ENCODE results near the gene GCK. TPM values are rescaled to one million over a fixed set of nuclear protein-coding genes. Genes with fewer than 3 reads are reported as not detected.
"Not testable (repeated sequence)": the region's sequence is repeated elsewhere in the genome, so short reads cannot be mapped to it uniquely, and the experiment has no call there.

GCK gene
- total RNA-seq, 2 donors from 2014 or later, result 0.24 TPM; not detected in 1

DNA sequence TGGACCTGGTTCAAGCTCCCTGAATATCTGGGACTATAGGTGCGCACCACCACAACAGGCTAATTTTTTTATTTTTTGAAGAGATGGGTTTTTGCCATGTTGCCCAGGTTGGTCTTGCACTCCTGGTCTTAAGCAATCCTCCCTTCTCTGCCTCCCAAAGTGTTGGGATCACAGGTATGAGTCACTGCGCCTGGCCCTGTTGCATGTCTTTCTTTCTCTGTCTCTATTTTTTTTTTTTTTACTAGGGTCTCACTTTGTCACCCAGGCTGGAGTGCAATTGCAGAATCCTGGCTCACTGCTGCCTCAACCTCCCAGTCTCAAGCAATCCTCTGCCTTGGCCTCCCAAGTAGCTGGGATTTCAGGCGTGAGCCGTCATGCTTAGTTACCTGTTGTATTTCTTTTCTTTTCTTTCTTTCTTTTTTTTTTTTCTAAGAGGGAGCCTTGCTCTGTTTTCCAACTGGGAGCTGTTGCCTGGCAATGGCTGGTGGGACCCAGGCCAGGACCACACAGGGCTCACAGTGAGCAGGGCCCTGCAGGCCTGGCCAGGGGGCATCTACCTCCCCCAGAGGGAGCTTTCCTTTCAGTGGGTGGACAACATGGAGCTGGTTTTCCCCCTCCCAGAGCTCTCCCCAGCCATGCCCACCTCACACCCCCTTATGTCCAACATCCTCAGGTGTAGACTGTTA is 54.2 kb downstream of the GCK start:
- ATAC-seq, result no peak
- Mint-ChIP-seq H3K27me3 (peaks cover 0 to 5% of the 10 kb centered on the region in 2 donors), H3K9me3 (no peaks in the 10 kb centered on the region), H3K4me3 (no peak overlapping the region), H3K27ac (no peak overlapping the region), H3K36me3 (no peaks in the 10 kb centered on the region), H3K4me1 (ENCODE audit: low read depth in 2 of 2) (no peaks in the 10 kb centered on the region)
- DNase-seq (ENCODE audit: low spot score), result no peak

DNA sequence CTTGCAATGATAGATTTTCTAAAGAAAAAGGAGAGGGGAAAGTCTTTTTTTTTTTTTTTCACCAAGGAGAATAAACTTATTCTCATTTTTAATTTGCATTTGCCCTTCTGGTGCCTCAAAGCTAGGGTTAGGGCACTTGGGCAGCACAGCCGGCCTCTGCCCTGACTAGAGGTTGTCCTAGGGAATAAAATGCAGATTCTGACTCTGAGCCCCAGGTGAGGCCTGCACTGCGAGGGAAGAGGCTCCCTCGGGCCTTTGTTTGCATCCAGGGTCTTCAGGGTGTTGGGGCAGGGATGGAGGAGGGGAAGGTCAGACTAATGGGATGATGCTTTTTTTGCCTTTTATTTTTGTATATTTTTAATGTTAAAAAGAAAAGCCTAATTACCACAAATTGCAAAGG is 55.9 kb downstream of the GCK start:
- Mint-ChIP-seq H3K4me1 (ENCODE audit: low read depth in 2 of 2) (no peaks in the 10 kb centered on the region), H3K27ac (no peak overlapping the region), H3K9me3 (no peaks in the 10 kb centered on the region), H3K36me3 (no peaks in the 10 kb centered on the region), H3K27me3 (peaks cover 0 to 2% of the 10 kb centered on the region in 2 donors), H3K4me3 (no peak overlapping the region)
- ATAC-seq (no peak), DNase-seq (ENCODE audit: low spot score) (no peak)

DNA sequence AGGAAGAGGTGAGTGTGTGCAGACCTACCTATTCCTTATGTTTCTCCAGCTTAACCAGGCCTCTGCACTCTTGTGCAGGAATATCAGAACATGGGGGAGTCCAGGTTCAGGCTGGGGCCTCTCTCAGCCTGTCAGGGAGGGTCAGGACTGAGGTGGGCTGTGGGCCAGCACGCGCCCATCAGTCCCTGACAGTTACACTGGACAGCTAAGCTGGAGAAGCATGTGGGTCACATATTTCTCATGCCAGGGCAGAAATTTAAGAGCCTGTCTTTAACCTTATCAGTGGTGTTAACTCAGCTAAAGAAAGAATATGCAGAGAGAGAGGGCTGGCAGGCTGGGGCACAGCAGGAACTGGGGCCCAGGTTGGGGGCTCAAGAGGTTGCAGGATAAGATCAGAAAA is 57.2 kb downstream of the GCK start:
- Mint-ChIP-seq H3K27me3 (peaks cover 0 to 2% of the 10 kb centered on the region in 2 donors), H3K4me3 (no peak overlapping the region), H3K36me3 (no peaks in the 10 kb centered on the region), H3K27ac (no peak overlapping the region), H3K4me1 (ENCODE audit: low read depth in 2 of 2) (no peaks in the 10 kb centered on the region), H3K9me3 (no peaks in the 10 kb centered on the region)
- ATAC-seq, result no peak
- no peak for DNase-seq (ENCODE audit: low spot score)

DNA sequence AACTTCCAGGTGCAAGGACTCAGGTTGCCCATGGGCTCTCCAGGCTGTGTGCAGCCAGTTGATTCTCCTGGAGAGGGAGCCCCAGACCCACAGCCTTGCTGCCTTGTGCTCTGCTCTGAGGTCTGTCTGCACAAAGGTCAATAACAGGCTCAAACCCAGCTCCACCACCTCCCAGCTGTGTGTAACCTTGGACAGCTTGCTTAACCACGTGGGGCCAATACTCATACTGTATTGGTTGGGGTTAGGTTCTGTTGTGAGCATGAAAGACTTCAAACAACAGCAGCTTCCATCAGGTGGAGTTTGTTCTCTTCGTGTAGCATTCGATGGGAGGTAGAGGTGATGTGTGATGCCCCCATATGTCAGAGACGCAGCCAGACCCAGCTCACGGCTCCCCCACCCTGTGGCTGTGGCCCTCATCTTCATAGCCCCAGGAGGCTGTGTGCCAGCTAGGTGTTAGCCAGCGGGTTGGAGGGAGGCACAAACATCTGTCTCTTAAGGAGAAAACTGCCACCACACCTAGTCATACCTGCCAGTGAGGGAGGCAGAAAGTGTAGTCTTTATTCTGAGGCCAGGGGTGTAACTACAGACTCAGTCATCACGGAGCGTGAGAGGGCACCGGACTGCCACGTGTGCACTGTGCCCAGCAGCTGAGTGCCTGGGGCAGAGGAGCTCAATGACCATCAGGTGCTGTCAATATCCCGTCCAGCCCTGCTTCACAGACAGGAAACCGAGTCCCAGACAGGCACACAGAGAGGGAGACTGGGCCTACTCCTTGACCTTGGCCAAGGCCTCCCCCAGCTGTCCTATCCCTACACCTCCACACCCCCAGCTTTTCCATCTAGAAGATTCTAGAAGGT is 57.8 kb downstream of the GCK start:
- Mint-ChIP-seq H3K4me3 (no peak overlapping the region), H3K36me3 (no peaks in the 10 kb centered on the region), H3K27ac (no peak overlapping the region), H3K27me3 (peaks cover 0 to 2% of the 10 kb centered on the region in 2 donors), H3K9me3 (no peaks in the 10 kb centered on the region), H3K4me1 (ENCODE audit: low read depth in 2 of 2) (no peaks in the 10 kb centered on the region)
- ATAC-seq (peak; percentile 22 to 46), DNase-seq (ENCODE audit: low spot score) (no peak)

DNA sequence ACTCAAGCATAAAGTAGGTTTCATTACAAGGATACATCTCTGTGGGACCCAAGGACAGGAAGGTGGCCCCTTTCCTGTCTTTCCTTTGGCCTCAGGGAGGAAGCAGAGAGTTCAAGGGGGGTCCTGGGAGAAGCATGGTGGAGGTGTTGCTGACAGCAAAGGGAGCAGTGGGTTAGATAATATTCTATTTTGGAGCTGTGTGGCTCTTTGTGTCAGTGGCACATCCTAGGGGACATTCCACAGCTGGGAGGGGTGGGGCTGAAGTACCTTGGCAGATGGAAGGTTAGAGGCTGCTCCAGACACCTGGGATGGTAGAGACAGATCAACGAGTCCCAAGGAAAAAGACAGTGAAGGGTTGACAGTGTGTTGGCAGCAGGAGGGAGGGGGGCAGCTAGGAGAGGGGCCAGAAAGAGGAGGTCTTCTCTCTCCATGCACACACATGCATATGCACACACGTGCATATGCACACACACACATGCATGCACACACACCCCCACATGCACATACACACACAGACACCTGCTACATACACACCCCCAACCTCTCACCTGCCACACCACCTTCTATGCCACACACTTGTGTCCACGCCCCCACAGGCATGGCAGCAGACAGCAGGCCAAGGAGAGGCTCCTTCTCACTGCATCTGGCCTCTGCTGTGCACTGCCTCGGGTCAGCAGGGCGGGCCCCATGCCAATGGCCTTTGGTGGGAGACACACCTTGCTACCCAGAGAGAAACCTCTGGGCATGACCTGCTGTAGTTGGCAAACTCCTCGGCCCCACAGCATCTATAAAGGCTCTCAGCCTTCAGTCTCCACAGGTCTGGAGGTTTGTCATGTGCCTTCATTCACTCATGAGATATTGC is 60.3 kb downstream of the GCK start:
- ATAC-seq, result peak in 1 of 2 donors; percentile 17
- no peak overlapping the region for H3K4me3 Mint-ChIP-seq
- peaks cover 3 to 5% of the 10 kb centered on the region in 2 donors for H3K4me1 Mint-ChIP-seq (ENCODE audit: low read depth in 2 of 2)
- DNase-seq (ENCODE audit: low spot score), result no peak
- H3K36me3 Mint-ChIP-seq, result no peaks in the 10 kb centered on the region
- no peaks in the 10 kb centered on the region for H3K9me3 Mint-ChIP-seq
- no peak overlapping the region for H3K27ac Mint-ChIP-seq
- H3K27me3 Mint-ChIP-seq, result peaks cover 0 to 2% of the 10 kb centered on the region in 2 donors

DNA sequence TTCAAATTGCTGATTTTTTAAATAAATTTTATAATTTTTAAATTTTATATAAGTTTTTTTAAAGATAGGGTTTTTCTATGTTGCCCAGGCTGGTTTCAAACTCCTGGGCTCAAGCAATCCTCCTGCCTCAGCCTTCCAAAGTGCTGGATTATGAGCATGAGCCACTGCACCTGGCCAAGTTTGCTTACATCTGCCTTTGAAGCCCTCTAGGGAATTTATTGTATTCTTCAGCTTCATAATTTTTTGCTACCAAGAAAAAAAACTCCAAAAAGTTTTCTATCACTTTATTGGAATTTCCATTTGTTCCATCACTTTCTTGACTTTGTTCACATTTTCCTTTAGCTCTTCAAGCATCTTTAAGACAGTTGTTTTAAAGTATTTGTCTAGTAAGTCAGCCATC is 62.1 kb downstream of the GCK start:
- Mint-ChIP-seq H3K27ac (no peak overlapping the region), H3K36me3 (no peaks in the 10 kb centered on the region), H3K4me1 (ENCODE audit: low read depth in 2 of 2) (peaks cover 8 to 14% of the 10 kb centered on the region in 2 donors), H3K27me3 (peaks cover 0 to 2% of the 10 kb centered on the region in 2 donors), H3K4me3 (no peak overlapping the region), H3K9me3 (no peaks in the 10 kb centered on the region)
- ATAC-seq (no peak), DNase-seq (ENCODE audit: low spot score) (no peak)

DNA sequence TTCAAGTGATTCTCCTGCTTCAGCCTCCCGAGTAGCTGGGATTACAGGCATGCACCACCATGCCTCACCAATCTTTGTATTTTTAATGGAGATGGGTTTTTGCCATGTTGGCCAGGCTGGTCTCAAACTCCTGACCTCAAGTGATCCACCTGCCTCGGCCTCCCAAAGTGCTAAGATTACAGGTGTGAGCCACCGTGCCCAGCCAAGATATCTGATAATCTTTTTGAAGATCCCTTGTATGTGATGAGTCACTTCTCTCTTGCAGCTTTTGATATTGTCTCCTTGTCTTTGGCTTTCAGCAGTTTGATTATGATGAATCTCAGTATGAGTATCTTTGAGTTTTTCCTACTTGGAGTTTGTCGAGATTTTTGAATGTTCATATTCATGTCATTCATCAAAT is 62.7 kb downstream of the GCK start:
- not testable (repeated sequence) for H3K4me3 Mint-ChIP-seq; H3K27ac Mint-ChIP-seq; H3K36me3 Mint-ChIP-seq; ATAC-seq; DNase-seq (ENCODE audit: low spot score); H3K9me3 Mint-ChIP-seq; H3K27me3 Mint-ChIP-seq
- H3K4me1 Mint-ChIP-seq (ENCODE audit: low read depth in 2 of 2), result peaks cover 8 to 14% of the 10 kb centered on the region in 2 donors

DNA sequence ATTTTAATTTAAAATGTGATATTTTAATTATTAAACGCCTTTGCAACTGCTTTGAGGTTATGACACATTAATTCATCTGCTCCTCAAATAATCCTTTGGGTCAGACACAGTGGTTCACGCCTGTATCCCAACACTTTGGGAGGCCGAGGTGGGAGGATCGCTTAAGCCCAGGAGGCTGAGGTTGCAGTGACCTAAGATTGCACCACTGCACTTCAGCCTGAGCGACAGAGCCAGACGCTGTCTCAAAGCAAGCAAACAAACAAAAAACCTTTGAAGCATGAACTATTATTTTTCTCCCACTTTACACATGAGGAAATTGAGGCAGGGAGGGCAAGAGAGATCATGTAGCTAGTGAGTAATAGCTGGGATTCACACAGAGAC is 64.4 kb downstream of the GCK start:
- no peak for ATAC-seq
- H3K4me3 Mint-ChIP-seq, result peak overlapping the region; percentile 91
- no peak overlapping the region for H3K27ac Mint-ChIP-seq
- no peak for DNase-seq (ENCODE audit: low spot score)
- no peaks in the 10 kb centered on the region for H3K27me3 Mint-ChIP-seq
- H3K4me1 Mint-ChIP-seq (ENCODE audit: low read depth in 2 of 2), result peaks cover 12 to 25% of the 10 kb centered on the region in 2 donors
- H3K9me3 Mint-ChIP-seq, result no peaks in the 10 kb centered on the region
- peaks cover 10% of the 10 kb centered on the region for H3K36me3 Mint-ChIP-seq

DNA sequence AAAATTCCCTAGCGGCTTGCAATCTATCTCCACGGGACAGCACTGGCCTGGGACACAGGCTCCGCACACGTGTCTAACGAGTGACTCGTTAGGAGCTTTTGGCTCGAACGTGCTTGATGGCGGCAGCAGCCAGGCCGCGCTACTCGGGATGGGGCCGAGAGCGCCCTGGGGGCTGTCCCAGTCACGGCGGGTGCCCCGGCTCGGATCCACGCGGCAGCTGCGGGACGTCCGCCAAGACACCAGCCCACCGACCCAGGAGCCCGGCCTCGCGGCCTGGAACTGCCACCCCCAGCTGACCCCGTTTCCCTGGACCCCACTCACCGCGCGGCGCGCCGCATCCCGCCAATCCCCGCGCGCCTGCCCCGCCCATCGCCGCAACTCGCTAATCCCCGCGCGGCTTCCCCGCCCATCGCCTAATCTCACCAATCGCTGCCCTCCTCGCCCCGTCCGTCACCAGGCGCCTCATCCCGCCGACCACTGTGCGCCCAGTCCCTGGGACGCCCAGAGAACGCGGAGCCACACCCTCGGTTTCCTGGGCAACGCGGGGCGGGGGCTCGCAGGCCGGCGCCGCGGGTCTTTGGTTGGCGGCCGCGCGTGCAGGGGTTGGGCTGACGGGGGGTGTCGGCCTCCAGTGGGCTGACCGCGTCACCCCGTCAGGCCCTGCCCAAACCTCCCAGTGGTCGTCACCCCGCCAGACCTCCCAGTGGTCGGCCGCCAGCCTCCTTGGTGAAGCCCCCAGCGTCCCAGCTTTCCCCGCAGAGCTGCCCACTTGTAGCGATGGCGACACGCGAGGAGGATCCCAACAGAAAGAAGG is 65.8 kb downstream of the GCK start, which contains the start of gene POLD2:
Gene POLD2 (minus strand): TSS at position 359 of the 814 bp plus-strand sequence. CDS start 1,495 bp downstream, outside the sequence.
- Mint-ChIP-seq H3K9me3 (no peaks in the 10 kb centered on the region), H3K27me3 (no peaks in the 10 kb centered on the region), H3K36me3 (peaks cover 13% of the 10 kb centered on the region), H3K27ac (peak within 1 kb of the TSS; percentile 57 to 89), H3K4me3 (peak within 1 kb of the TSS; percentile 91), H3K4me1 (ENCODE audit: low read depth in 2 of 2) (peaks cover 16 to 28% of the 10 kb centered on the region in 2 donors)
- peak; percentile 100 for ATAC-seq
- peak; percentile 99 for DNase-seq (ENCODE audit: low spot score)

DNA sequence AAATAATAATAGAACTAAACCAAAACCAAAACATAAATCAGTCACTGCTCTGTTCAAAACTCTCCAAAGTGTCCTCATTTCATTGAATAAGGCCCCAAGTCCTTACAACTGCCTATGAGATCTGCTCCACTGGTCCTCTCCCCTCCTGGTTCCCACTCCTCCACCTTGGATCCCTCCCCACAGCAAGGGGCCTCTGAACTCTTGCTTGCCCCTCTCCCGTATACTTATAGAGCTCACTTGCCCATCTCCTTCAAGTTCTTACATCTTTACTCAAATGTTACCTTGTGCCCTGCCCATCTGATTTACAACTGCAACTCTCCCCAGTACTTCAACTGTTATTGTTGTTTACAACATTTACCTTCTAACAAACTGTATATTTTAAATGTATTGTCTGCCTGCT is 66.7 kb downstream of the GCK start:
- peak overlapping the region; percentile 18 to 57 for H3K27ac Mint-ChIP-seq
- peaks cover 13% of the 10 kb centered on the region for H3K36me3 Mint-ChIP-seq
- DNase-seq (ENCODE audit: low spot score) (no peak), ATAC-seq (no peak)
- no peaks in the 10 kb centered on the region for H3K27me3 Mint-ChIP-seq
- H3K4me1 Mint-ChIP-seq (ENCODE audit: low read depth in 2 of 2), result peaks cover 19 to 28% of the 10 kb centered on the region in 2 donors
- H3K4me3 Mint-ChIP-seq, result peak overlapping the region; percentile 91
- no peaks in the 10 kb centered on the region for H3K9me3 Mint-ChIP-seq

DNA sequence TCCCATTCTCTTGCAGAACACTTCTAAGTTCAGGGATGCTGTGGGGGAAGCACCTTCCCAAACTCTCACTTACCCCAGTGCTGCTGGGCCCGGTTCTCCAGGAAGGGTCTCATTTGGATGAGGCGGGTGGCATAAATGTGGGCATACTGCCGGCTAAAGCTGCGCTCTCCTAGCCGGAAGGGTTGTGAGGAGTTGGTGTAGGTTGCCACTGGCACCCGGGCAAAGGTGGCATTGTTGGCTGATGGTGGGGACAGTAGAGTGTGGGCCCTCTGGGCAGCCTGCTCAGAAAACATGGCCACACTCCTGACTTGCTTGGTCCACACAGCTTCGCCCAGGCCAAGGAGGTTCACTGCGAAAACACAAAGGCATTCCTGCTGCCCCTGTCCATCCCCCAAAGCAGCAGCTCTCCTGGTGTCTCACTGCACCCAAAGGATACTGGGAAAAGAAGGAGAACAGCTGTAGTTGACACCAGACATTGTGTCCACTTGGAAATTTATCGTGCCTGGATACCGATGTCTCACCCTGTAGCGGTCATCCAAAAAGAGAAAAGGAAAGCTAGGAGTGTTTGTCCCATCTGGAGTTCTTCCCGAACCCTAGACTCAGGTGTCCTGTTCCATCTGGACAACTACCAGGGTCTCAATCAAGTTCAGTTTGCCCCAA is 67.3 kb downstream of the GCK start:
- H3K4me3 Mint-ChIP-seq, result peak overlapping the region; percentile 91
- H3K27ac Mint-ChIP-seq, result peak overlapping the region; percentile 18 to 57
- H3K36me3 Mint-ChIP-seq, result peaks cover 13% of the 10 kb centered on the region
- ATAC-seq (no peak), DNase-seq (ENCODE audit: low spot score) (no peak)
- H3K4me1 Mint-ChIP-seq (ENCODE audit: low read depth in 2 of 2), result peaks cover 19 to 28% of the 10 kb centered on the region in 2 donors
- H3K27me3 Mint-ChIP-seq, result no peaks in the 10 kb centered on the region
- no peaks in the 10 kb centered on the region for H3K9me3 Mint-ChIP-seq

DNA sequence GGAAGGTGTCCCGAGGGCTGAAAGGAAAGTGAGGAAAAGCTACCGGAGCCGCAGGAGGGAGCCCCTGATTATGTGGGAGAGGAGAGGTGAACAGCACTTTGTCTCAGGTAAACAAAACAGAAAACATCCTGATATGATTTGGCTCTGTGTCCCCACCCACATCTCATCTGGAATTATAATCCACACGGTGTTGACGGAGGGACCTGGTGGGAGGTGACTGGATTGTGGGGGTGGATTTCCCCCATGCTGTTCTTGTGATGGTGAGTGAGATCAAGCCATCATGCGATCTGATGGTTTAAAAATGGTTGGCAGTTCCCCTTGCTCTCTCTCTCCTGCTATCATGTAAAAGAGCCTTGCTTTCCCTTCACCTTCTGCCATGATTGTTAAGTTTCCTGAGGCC is 68.8 kb downstream of the GCK start:
- Mint-ChIP-seq H3K4me1 (ENCODE audit: low read depth in 2 of 2) (peaks cover 19 to 28% of the 10 kb centered on the region in 2 donors), H3K36me3 (peaks cover 13% of the 10 kb centered on the region), H3K27ac (no peak overlapping the region), H3K27me3 (no peaks in the 10 kb centered on the region), H3K9me3 (no peaks in the 10 kb centered on the region), H3K4me3 (no peak overlapping the region)
- DNase-seq (ENCODE audit: low spot score) (no peak), ATAC-seq (no peak)

Data from natural killer cell treated with Interleukin-12 subunit alpha and Interleukin-12 subunit beta and Interleukin-15 and Interleukin-18, amount 100 ng/mL, for 72 hours (primary cell).